Measurements from ENCODE around the gene AREL1. TPM values are rescaled to one million over a fixed set of nuclear protein-coding genes. Genes with fewer than 3 reads are reported as not detected.

Gene AREL1
- total RNA-seq, 1 experiment from 2014 or later, result 44.7 TPM

- peaks cover 16% of the 10 kb centered on the region for H3K36me3 ChIP-seq (ENCODE audit: control insufficient read depth, insufficient read depth, low read length)
- no peak overlapping the region for H3K27ac ChIP-seq (ENCODE audit: low read length)
- in situ Hi-C loops (cut with HindIII; ENCODE audit: low pct_unique_long_range_greater_than_20kb, low sequenced_read_pairs) (no loop called here), intact Hi-C loops (cut with micrococcal nuclease; ENCODE audit: unreplicated experiment) (no loop called here)
- CTCF ChIA-PET, result no interaction called here
- no peaks in the 10 kb centered on the region for H3K4me1 ChIP-seq (ENCODE audit: control insufficient read depth, insufficient read depth, low read length)
- H3K9me3 ChIP-seq (ENCODE audit: control insufficient read depth, insufficient read depth, low read depth, low read length), result no peaks in the 10 kb centered on the region
- ATAC-seq, result no peak
- POLR2A ChIA-PET, result no interaction called here
- H3K4me3 ChIP-seq (ENCODE audit: low read depth in 2 of 2, low read length in 2 of 2), result no peak overlapping the region
- DNase-seq (ENCODE audit: low read depth, low spot score), result no peak
- TF ChIP-seq POLR2AphosphoS5 (IDR thresholded peaks at IDR 0.05; ENCODE audit: low read depth, low read length) (no peak), CTCF (IDR thresholded peaks at IDR 0.05) (no peak), SIN3A (IDR thresholded peaks at IDR 0.05; ENCODE audit: borderline replicate concordance, insufficient read depth, low read depth, low read length) (no peak), REST (IDR thresholded peaks at IDR 0.05; ENCODE audit: insufficient read depth in 1 of 2, low read depth in 2 of 2, low read length in 1 of 2) (no peak), TCF7L2 (IDR thresholded peaks at IDR 0.05; ENCODE audit: low read depth, low read length) (no peak)
- no TSS peak for BruUV-seq (replicated peaks)
- no peaks in the 10 kb centered on the region for H3K27me3 ChIP-seq (ENCODE audit: control insufficient read depth, insufficient read depth, low read length)
Observed at GRCh38 chr14:74675219-74675618, 37.7 kb downstream of the AREL1 start.

- H3K36me3 ChIP-seq (ENCODE audit: control insufficient read depth, insufficient read depth, low read length), result peaks cover 16% of the 10 kb centered on the region
- intact Hi-C loops (cut with micrococcal nuclease; ENCODE audit: unreplicated experiment) (no loop called here), in situ Hi-C loops (cut with HindIII; ENCODE audit: low pct_unique_long_range_greater_than_20kb, low sequenced_read_pairs) (no loop called here)
- TF ChIP-seq TCF7L2 (IDR thresholded peaks at IDR 0.05; ENCODE audit: low read depth, low read length) (no peak), REST (IDR thresholded peaks at IDR 0.05; ENCODE audit: insufficient read depth in 1 of 2, low read depth in 2 of 2, low read length in 1 of 2) (no peak)
- BruUV-seq (replicated peaks), result no TSS peak
- no peaks in the 10 kb centered on the region for H3K4me1 ChIP-seq (ENCODE audit: control insufficient read depth, insufficient read depth, low read length)
- no peak overlapping the region for H3K27ac ChIP-seq (ENCODE audit: low read length)
- no peak overlapping the region for H3K4me3 ChIP-seq (ENCODE audit: low read depth in 2 of 2, low read length in 2 of 2)
- no peaks in the 10 kb centered on the region for H3K27me3 ChIP-seq (ENCODE audit: control insufficient read depth, insufficient read depth, low read length)
- ChIA-PET POLR2A (no interaction called here), CTCF (no interaction called here)
- no peaks in the 10 kb centered on the region for H3K9me3 ChIP-seq (ENCODE audit: control insufficient read depth, insufficient read depth, low read depth, low read length)
- DNase-seq (ENCODE audit: low read depth, low spot score), result no peak
- no peak for ATAC-seq
Observed at GRCh38 chr14:74673768-74674167, 39.1 kb downstream of the AREL1 start.
